Stimulated activated CD4-positive, alpha-beta T cell treated with anti-CD3 and anti-CD28 coated beads, TNF-alpha, amount 100 ng/mL, for 1 hour (primary cell): ENCODE measurements around the gene LRRC27.
A peak's percentile ranks its signal among the peaks of the same experiment; 100 is the strongest.

Source experiments
- DNase-seq, 3 donors: peaks; one replicate each; pipeline ENCODE4 v3.0.0-alpha.2; 2020; ENCODE audit warnings: low read depth in 3 of 3, low spot score in 1 of 3

Gene LRRC27

GRCh38 chr10:132356621-132357195 lies 24.7 kb downstream of the LRRC27 start:
- DNase-seq = no peak

- no peak for DNase-seq
Measured at GRCh38 chr10:132357286-132358058, 25.5 kb downstream of the LRRC27 start.

- DNase-seq = no peak
Measured at GRCh38 chr10:132359305-132360040, 27.5 kb downstream of the LRRC27 start.

- peak in 1 of 3 donors; percentile 23 for DNase-seq
Measured at GRCh38 chr10:132360766-132361447, 28.9 kb downstream of the LRRC27 start.

- no peak for DNase-seq
Measured at GRCh38 chr10:132361581-132362101, 29.6 kb downstream of the LRRC27 start.

- DNase-seq = no peak
Measured at GRCh38 chr10:132362151-132362611, 30.2 kb downstream of the LRRC27 start.

- no peak for DNase-seq
Measured at GRCh38 chr10:132363376-132363775, 31.4 kb downstream of the LRRC27 start.

GRCh38 chr10:132363921-132364593 lies 32.1 kb downstream of the LRRC27 start:
- no peak for DNase-seq

- peak in 1 of 3 donors; percentile 46 for DNase-seq
Measured at GRCh38 chr10:132364594-132364970, 32.6 kb downstream of the LRRC27 start.

GRCh38 chr10:132365102-132365501 lies 33.1 kb downstream of the LRRC27 start:
- DNase-seq = no peak

- DNase-seq = no peak
Measured at GRCh38 chr10:132366006-132366405, 34.0 kb downstream of the LRRC27 start.

- DNase-seq = no peak
Measured at GRCh38 chr10:132366499-132366898, 34.5 kb downstream of the LRRC27 start.

- no peak for DNase-seq
Measured at GRCh38 chr10:132368391-132368790, 36.4 kb downstream of the LRRC27 start.

- DNase-seq = no peak
Measured at GRCh38 chr10:132368881-132369635, 37.1 kb downstream of the LRRC27 start.

GRCh38 chr10:132369636-132370185 lies 37.7 kb downstream of the LRRC27 start:
- DNase-seq = no peak

GRCh38 chr10:132370426-132371340 lies 38.7 kb downstream of the LRRC27 start:
- no peak for DNase-seq

- DNase-seq = no peak
Measured at GRCh38 chr10:132371641-132372081, 39.7 kb downstream of the LRRC27 start.

GRCh38 chr10:132372516-132373095 lies 40.6 kb downstream of the LRRC27 start:
- no peak for DNase-seq
